Muscle of arm (tissue), 14 donors: ENCODE data around the gene PNRC1. TPM values are rescaled to one million over a fixed set of nuclear protein-coding genes. Genes with fewer than 3 reads are reported as not detected.
"Not testable (repeated sequence)": the region's sequence is repeated elsewhere in the genome, so short reads cannot be mapped to it uniquely, and the experiment has no call there.

ENCODE experiments used
- DNase-seq: peaks from one replicate; pipeline ENCODE4 v3.0.0-alpha.2; 2013
- long read RNA-seq, 11 donors: transcript quantifications; one replicate each; lab custom pipeline, GENCODE V29; 2026
- polyA plus RNA-seq, 12 donors: library from polyadenylated mRNA; unstranded; fragments of 120-200 nt; gene quantifications; one replicate each; pipeline ENCODE4 v1.2.1, GENCODE V29; 2013; ENCODE audit not compliant: insufficient read length in 12 of 12

PNRC1 gene
- 100 to 1,000 TPM in 7 of 12 donors, 10 to 100 TPM in 4, not detected in 1; 86.1 to 137 (median 109) TPM for polyA plus RNA-seq
- long read RNA-seq, donor 1, transcript PNRC1-201 (2 exons, 2,065 nt), result major isoform, 78 of 79 reads
- long read RNA-seq, donor 1, partial matches to known transcripts, result 0 of 79 reads
- long read RNA-seq, donor 1, other reads (novel, unspliced or antisense), result 0 of 79 reads
- long read RNA-seq, donor 2, transcript PNRC1-201 (2 exons, 2,065 nt), result major isoform, 95 of 149 reads
- long read RNA-seq, donor 2, partial matches to known transcripts, result 53 of 149 reads
- long read RNA-seq, donor 2, other reads (novel, unspliced or antisense), result 0 of 149 reads
- long read RNA-seq, donor 3, transcript PNRC1-201 (2 exons, 2,065 nt), result major isoform, 35 of 62 reads
- long read RNA-seq, donor 3, partial matches to known transcripts, result 26 of 62 reads
- long read RNA-seq, donor 3, other reads (novel, unspliced or antisense), result 0 of 62 reads
- long read RNA-seq, donor 4, transcript PNRC1-201 (2 exons, 2,065 nt), result major isoform, 30 of 30 reads
- long read RNA-seq, donor 4, partial matches to known transcripts, result 0 of 30 reads
- long read RNA-seq, donor 4, other reads (novel, unspliced or antisense), result 0 of 30 reads
- long read RNA-seq, donor 5, transcript PNRC1-201 (2 exons, 2,065 nt), result major isoform, 65 of 66 reads
- long read RNA-seq, donor 5, partial matches to known transcripts, result 0 of 66 reads
- long read RNA-seq, donor 5, other reads (novel, unspliced or antisense), result 0 of 66 reads
- long read RNA-seq, donor 6, transcript PNRC1-201 (2 exons, 2,065 nt), result major isoform, 35 of 61 reads
- long read RNA-seq, donor 6, partial matches to known transcripts, result 25 of 61 reads
- long read RNA-seq, donor 6, other reads (novel, unspliced or antisense), result 0 of 61 reads
- long read RNA-seq, donor 7, transcript PNRC1-201 (2 exons, 2,065 nt), result major isoform, 30 of 30 reads
- long read RNA-seq, donor 7, partial matches to known transcripts, result 0 of 30 reads
- long read RNA-seq, donor 7, other reads (novel, unspliced or antisense), result 0 of 30 reads
- long read RNA-seq, donor 8, transcript PNRC1-201 (2 exons, 2,065 nt), result major isoform, 69 of 71 reads
- long read RNA-seq, donor 8, partial matches to known transcripts, result 0 of 71 reads
- long read RNA-seq, donor 8, other reads (novel, unspliced or antisense), result 0 of 71 reads
- long read RNA-seq, donor 9, transcript PNRC1-201 (2 exons, 2,065 nt), result major isoform, 40 of 81 reads
- long read RNA-seq, donor 9, partial matches to known transcripts, result 41 of 81 reads
- long read RNA-seq, donor 9, other reads (novel, unspliced or antisense), result 0 of 81 reads
- long read RNA-seq, donor 10, transcript PNRC1-201 (2 exons, 2,065 nt), result major isoform, 89 of 91 reads
- long read RNA-seq, donor 10, partial matches to known transcripts, result 0 of 91 reads
- long read RNA-seq, donor 10, other reads (novel, unspliced or antisense), result 0 of 91 reads
- long read RNA-seq, donor 11, transcript PNRC1-201 (2 exons, 2,065 nt), result major isoform, 52 of 128 reads
- long read RNA-seq, donor 11, partial matches to known transcripts, result 76 of 128 reads
- long read RNA-seq, donor 11, other reads (novel, unspliced or antisense), result 0 of 128 reads

- DNase-seq, result peak; percentile 100
Observed at GRCh38 chr6:89080281-89081128, at the start of gene PNRC1. Gene PNRC1, plus strand, starts transcription at chr6:89080751. Its CDS starts 144 bp downstream, at chr6:89080895.

GRCh38 chr6:89032599-89032998 lies 48.0 kb upstream of the PNRC1 start:
- no peak for DNase-seq

DNA sequence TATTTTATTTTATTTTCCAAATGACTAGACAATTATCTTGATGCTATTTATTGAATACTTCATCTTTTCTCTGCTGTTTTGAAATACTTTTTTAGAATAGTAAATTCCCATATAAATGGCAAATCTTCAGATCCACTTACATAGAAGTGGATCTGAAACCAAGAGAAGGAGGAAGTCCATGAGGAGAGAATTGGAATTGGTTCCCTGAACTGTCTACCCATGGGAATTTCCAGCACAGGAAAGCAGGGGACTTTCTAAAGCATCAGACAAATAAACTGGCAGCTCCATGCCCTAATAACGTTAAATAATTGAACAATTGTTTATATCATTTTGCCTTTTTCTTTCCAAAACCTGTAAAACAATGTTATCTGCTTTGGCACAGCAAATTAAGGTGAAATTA lies 47.1 kb upstream of the PNRC1 start:
- DNase-seq, result no peak

DNA sequence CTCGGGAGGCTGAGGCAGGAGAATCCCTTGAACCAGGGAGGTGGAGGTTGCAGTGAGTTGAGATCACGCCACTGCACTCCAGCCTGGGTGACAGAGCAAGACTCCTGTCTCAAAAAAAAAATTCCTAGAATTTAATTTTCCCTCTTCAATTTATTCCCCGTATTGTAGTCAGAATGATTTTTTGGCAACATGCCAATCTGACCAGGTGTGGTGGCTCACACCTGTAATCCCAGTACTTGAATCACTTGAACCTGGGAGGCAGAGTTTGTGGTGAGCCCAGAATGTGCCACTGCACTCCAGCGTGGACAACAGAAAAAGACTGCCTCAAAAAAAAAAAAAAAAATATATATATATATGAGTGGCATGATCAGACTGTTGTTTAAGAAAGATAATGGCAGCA lies 46.4 kb upstream of the PNRC1 start:
- not testable (repeated sequence) for DNase-seq

- no peak for DNase-seq
Observed at GRCh38 chr6:89034586-89035251, 45.8 kb upstream of the PNRC1 start.

DNA sequence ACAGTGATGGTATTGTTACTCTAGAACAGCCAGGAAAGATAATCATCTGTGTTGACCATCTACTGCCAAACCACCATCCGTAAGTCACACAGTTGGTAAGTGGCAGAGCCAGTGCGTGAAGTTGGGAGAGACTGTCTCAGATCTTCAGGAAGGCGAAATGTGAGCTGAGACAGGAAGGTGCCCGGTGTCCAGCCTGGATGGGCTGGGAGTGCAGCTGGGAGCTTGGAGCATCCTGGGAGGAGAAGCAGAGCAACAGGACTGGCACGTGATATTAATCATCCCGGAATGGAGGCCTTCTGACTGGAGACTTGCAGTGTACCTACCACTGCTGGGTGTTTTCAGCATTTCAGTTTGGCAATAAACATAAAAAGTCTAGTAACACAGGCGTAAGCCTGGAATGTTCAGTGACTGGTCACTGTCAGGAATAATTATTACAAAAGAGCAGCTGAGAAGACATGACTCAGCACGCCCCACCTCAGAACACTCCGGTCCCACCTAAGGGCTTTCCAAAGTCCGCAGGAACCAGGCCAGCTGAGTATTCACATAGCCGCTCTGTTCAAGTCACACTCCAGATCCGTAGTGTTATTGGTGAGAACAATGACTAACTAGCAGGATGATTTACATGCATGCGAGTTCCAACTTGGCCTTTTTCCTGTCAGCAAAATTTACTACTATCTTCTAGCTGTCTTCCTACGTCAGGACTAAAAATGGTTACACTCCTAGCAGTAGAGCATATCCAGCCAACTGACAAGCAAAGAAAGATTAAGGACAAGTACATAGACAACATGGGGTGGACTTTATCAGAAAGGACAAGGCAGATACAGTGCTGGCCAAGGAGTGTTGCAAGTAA lies 45.1 kb upstream of the PNRC1 start:
- peak; percentile 82 for DNase-seq

DNA sequence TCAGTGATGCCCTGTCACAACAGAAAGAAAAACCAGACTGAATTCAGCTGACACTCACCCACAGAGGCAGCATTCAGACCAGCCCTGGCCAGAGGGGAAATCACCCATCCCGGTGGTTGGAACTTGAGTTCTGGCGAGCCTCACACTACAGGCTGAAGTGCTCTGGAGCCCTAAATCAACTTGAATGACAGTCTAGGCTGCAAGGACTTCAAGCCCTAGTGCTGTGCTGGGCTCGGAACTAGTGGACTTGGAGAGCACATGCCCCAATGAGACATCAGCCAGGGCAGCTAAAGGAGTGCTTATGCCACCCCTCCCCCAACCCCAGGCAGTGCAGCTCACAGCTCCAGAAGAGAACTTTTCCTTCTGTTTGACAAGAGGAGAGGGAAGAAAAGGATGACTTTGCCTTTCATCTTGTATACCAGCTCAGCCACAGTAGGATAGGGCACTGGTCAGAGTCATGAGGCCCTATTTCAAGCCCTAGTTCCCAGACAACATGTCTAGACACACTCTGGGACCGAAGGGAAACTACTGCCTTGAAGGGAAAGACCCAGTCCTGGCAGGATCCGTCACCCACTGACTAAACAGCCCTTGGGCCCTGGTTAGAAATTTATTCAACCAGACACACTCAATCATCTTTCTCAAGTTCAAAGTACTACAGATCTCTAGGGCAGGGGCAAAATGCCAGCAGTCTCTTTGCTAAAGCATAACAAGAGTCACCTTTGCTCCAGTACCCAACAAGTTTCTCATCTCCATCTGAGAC lies 43.2 kb upstream of the PNRC1 start:
- no peak for DNase-seq

- DNase-seq, result not testable (repeated sequence)
Observed at GRCh38 chr6:89037901-89038293, 42.7 kb upstream of the PNRC1 start.

DNA sequence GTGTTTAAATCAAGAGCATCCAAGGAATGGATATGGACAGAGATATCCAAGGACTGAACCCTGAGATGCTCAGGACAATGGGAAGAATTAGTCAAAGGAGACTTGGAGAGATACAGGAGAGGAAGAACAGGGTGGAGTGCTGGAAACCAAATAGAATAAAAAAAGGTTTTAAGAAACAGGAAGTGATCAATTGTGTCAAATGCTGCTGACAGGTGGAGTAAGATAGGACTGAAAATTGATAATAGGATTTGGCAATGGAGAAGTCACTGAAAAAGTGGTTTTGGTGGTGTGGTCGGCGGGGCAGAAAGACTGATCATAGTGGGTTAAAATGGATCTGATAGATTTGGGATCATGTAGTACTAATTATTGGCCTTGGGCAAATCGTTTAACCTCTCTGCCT lies 37.9 kb upstream of the PNRC1 start:
- DNase-seq, result no peak

- no peak for DNase-seq
Observed at GRCh38 chr6:89044328-89045010, 36.1 kb upstream of the PNRC1 start.

DNA sequence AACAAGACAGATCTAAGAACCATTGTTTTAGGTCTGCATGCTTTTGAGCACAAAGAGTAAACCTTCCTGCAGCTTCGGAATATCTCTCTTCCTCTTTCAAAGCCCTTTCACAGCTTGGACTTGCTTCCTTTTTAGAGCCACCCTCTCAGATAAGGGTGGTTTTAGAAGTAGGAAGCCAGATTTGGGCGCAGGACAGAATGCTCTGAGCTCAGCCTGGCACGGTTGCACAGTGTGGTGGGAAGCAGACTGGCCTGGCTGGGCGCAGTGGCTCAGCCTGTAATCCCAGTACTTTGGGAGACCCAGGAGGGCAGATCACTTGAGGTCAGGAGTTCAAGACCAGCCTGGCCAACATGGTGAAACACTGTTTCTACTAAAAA lies 35.6 kb upstream of the PNRC1 start:
- no peak for DNase-seq

- no peak for DNase-seq
Observed at GRCh38 chr6:89045576-89045975, 35.0 kb upstream of the PNRC1 start.

GRCh38 chr6:89047473-89047872 lies 33.1 kb upstream of the PNRC1 start:
- no peak for DNase-seq

- no peak for DNase-seq
Observed at GRCh38 chr6:89048288-89048923, 32.1 kb upstream of the PNRC1 start.

- DNase-seq, result peak; percentile 52
Observed at GRCh38 chr6:89048985-89049384, 31.6 kb upstream of the PNRC1 start.

DNA sequence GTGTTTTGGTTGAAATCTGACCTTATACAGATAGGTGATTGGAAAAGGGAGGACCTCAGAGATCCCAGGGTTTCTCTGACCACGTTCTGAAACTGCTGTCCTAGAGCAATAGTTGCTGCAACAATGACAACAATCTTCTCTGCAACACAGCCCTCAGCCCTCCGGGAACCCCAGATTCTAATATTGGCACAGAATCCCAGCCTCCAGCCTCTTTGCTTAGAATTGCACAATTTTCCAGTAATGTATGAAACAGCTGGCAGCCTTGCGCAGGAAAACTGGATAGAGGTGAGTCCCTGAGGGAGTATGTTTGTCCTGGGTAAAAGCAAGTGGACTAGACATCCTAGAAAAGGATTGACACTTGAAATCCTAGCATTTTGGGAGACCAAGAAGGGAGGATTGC lies 30.4 kb upstream of the PNRC1 start:
- peak; percentile 60 for DNase-seq

GRCh38 chr6:89050697-89051096 lies 29.9 kb upstream of the PNRC1 start:
- no peak for DNase-seq
